KOPT-K1 (cell line): ENCODE data around the gene PALD1.

Source experiments
- H3K27ac ChIP-seq: fragments of 200-600 bp; sonication (generic); 2 replicates; pipeline ENCODE4 v1.5.1; 2016; ENCODE audit warnings: antibody characterized with exemption, mild to moderate bottlenecking, low read depth, low read length; ENCODE audit not compliant: poor library complexity, severe bottlenecking
- H3K36me3 ChIP-seq: fragments of 200-600 bp; sonication (generic); 2 replicates; pipeline ENCODE4 v1.5.1; 2017; ENCODE audit warnings: antibody characterized with exemption, mild to moderate bottlenecking, low read length, moderate library complexity; ENCODE audit not compliant: insufficient read depth
- H3K9me3 ChIP-seq: fragments of 200-600 bp; sonication (generic); 2 replicates; pipeline ENCODE4 v1.5.1; 2017; ENCODE audit warnings: antibody characterized with exemption, low read length, mild to moderate bottlenecking; ENCODE audit not compliant: insufficient read depth, poor library complexity, severe bottlenecking

The PALD1 gene

GRCh38 chr10:70582793-70583668 is 104.5 kb downstream of the PALD1 start:
- Histone ChIP-seq H3K27ac (no peak overlapping the region), H3K36me3 (no peaks in the 10 kb centered on the region), H3K9me3 (no peaks in the 10 kb centered on the region)

GRCh38 chr10:70583669-70584037 is 105.1 kb downstream of the PALD1 start:
- no peaks in the 10 kb centered on the region for H3K36me3 ChIP-seq
- H3K27ac ChIP-seq: no peak overlapping the region
- no peaks in the 10 kb centered on the region for H3K9me3 ChIP-seq

- Histone ChIP-seq H3K36me3 (no peaks in the 10 kb centered on the region), H3K27ac (no peak overlapping the region), H3K9me3 (no peaks in the 10 kb centered on the region)
These were observed 105.8 kb downstream of the PALD1 start for GRCh38 chr10:70584366-70584765.

- Histone ChIP-seq H3K36me3 (no peaks in the 10 kb centered on the region), H3K9me3 (no peaks in the 10 kb centered on the region), H3K27ac (no peak overlapping the region)
These were observed 106.5 kb downstream of the PALD1 start for GRCh38 chr10:70584909-70585544.

GRCh38 chr10:70585578-70586169 is 107.1 kb downstream of the PALD1 start:
- Histone ChIP-seq H3K27ac (no peak overlapping the region), H3K9me3 (no peaks in the 10 kb centered on the region), H3K36me3 (no peaks in the 10 kb centered on the region)

- Histone ChIP-seq H3K27ac (no peak overlapping the region), H3K36me3 (no peaks in the 10 kb centered on the region), H3K9me3 (no peaks in the 10 kb centered on the region)
These were observed 107.9 kb downstream of the PALD1 start for GRCh38 chr10:70586348-70586930.

- H3K36me3 ChIP-seq: no peaks in the 10 kb centered on the region
- no peaks in the 10 kb centered on the region for H3K9me3 ChIP-seq
These were observed 108.6 kb downstream of the PALD1 start for GRCh38 chr10:70587045-70587658.

GRCh38 chr10:70588255-70588654 is 109.7 kb downstream of the PALD1 start:
- no peak overlapping the region for H3K27ac ChIP-seq
- H3K36me3 ChIP-seq: no peaks in the 10 kb centered on the region
- no peaks in the 10 kb centered on the region for H3K9me3 ChIP-seq

More at GRCh38 chr10:70587045-70587658, 108.6 kb downstream of the PALD1 start:
- H3K27ac ChIP-seq: no peak overlapping the region

GRCh38 chr10:70588859-70589570 is 110.4 kb downstream of the PALD1 start:
- Histone ChIP-seq H3K36me3 (no peaks in the 10 kb centered on the region), H3K9me3 (no peaks in the 10 kb centered on the region), H3K27ac (no peak overlapping the region)

GRCh38 chr10:70589762-70590654 is 111.4 kb downstream of the PALD1 start:
- no peaks in the 10 kb centered on the region for H3K9me3 ChIP-seq
- H3K36me3 ChIP-seq: no peaks in the 10 kb centered on the region

GRCh38 chr10:70590655-70591416 is 112.3 kb downstream of the PALD1 start:
- Histone ChIP-seq H3K36me3 (no peaks in the 10 kb centered on the region), H3K9me3 (no peaks in the 10 kb centered on the region), H3K27ac (no peak overlapping the region)

More at GRCh38 chr10:70589762-70590654, 111.4 kb downstream of the PALD1 start:
- H3K27ac ChIP-seq: no peak overlapping the region

- Histone ChIP-seq H3K27ac (no peak overlapping the region), H3K9me3 (no peaks in the 10 kb centered on the region), H3K36me3 (no peaks in the 10 kb centered on the region)
These were observed 113.7 kb downstream of the PALD1 start for GRCh38 chr10:70592186-70592735.
